ENCODE data around the gene KMT2A. TPM values are rescaled to one million over a fixed set of nuclear protein-coding genes. Genes with fewer than 3 reads are reported as not detected.

Gene KMT2A
- total RNA-seq, 1 experiment from 2014 or later: 52.0 TPM

GRCh38 chr11:118417801-118418200 is 18.5 kb upstream of the KMT2A start:
- POLR2A ChIA-PET: interaction anchor here (0.7 to 3.2 kb wide), 6 partner anchors 9 to 20 kb away, joined by 3 to 12 read pairs (median 4); partner anchors contain the start of gene KMT2A
- no peak overlapping the region for H3K27ac Mint-ChIP-seq (ENCODE audit: low read depth, unreplicated experiment)
- TF ChIP-seq, protein P1, sequence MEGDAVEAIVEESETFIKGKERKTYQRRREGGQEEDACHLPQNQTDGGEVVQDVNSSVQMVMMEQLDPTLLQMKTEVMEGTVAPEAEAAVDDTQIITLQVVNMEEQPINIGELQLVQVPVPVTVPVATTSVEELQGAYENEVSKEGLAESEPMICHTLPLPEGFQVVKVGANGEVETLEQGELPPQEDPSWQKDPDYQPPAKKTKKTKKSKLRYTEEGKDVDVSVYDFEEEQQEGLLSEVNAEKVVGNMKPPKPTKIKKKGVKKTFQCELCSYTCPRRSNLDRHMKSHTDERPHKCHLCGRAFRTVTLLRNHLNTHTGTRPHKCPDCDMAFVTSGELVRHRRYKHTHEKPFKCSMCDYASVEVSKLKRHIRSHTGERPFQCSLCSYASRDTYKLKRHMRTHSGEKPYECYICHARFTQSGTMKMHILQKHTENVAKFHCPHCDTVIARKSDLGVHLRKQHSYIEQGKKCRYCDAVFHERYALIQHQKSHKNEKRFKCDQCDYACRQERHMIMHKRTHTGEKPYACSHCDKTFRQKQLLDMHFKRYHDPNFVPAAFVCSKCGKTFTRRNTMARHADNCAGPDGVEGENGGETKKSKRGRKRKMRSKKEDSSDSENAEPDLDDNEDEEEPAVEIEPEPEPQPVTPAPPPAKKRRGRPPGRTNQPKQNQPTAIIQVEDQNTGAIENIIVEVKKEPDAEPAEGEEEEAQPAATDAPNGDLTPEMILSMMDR (IDR thresholded peaks at IDR 0.05; ENCODE audit: unreplicated experiment): no peak
- no peak overlapping the region for H3K4me3 Mint-ChIP-seq (ENCODE audit: unreplicated experiment)
- no peak for DNase-seq (ENCODE audit: unreplicated experiment)
- H3K27me3 Mint-ChIP-seq (ENCODE audit: insufficient read depth, unreplicated experiment): no peaks in the 10 kb centered on the region
- H3K4me1 Mint-ChIP-seq (ENCODE audit: insufficient read depth, unreplicated experiment): no peaks in the 10 kb centered on the region
- no peaks in the 10 kb centered on the region for H3K36me3 Mint-ChIP-seq (ENCODE audit: insufficient read depth, unreplicated experiment)
- CTCF ChIA-PET: interaction anchor here (0.8 to 1.9 kb wide), 2 partner anchors 71 to 246 kb away, joined by 3 to 4 read pairs; no protein-coding TSS in a partner anchor
- no peaks in the 10 kb centered on the region for H3K9me3 Mint-ChIP-seq (ENCODE audit: unreplicated experiment)
- intact Hi-C loops (cut with micrococcal nuclease): no loop called here
- no TSS peak for BruUV-seq (replicated peaks)

- BruUV-seq (replicated peaks): no TSS peak
- Mint-ChIP-seq H3K9me3 (ENCODE audit: unreplicated experiment) (no peaks in the 10 kb centered on the region), H3K27ac (ENCODE audit: low read depth, unreplicated experiment) (no peak overlapping the region), H3K4me3 (ENCODE audit: unreplicated experiment) (no peak overlapping the region), H3K36me3 (ENCODE audit: insufficient read depth, unreplicated experiment) (no peaks in the 10 kb centered on the region), H3K4me1 (ENCODE audit: insufficient read depth, unreplicated experiment) (no peaks in the 10 kb centered on the region), H3K27me3 (ENCODE audit: insufficient read depth, unreplicated experiment) (no peaks in the 10 kb centered on the region)
- POLR2A ChIA-PET: interaction anchor here (0.7 to 3.2 kb wide), 7 partner anchors 10 to 55 kb away, joined by 3 to 12 read pairs (median 3); partner anchors contain the start of gene KMT2A
- TF ChIP-seq, protein P1 (IDR thresholded peaks at IDR 0.05; ENCODE audit: unreplicated experiment): no peak
- DNase-seq (ENCODE audit: unreplicated experiment): no peak
- CTCF ChIA-PET: interaction anchor here (0.8 to 1.9 kb wide), 2 partner anchors 70 to 247 kb away, joined by 3 to 4 read pairs; no protein-coding TSS in a partner anchor
- intact Hi-C loops (cut with micrococcal nuclease): no loop called here
Observed at GRCh38 chr11:118418766-118419165, 17.5 kb upstream of the KMT2A start.

DNA sequence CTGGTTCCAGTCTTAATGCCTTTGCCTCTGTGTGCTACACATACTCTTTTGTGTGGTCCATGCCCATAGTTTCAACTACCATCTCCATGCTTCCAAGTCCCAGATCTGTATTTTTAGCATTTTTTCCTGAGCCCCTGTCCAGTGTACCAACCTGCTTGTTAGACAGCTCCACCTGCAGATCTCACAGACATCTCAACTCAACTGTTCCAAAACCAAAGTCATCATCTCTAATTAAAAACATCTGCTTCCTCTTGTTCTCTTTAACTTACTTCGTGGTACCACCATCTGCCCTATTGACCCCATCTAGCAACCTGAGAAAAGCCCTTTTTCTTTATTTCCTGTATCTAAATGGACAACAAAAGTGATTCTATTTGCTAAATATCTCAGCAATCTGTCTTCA is 8.6 kb upstream of the KMT2A start:
- Mint-ChIP-seq H3K4me1 (ENCODE audit: insufficient read depth, unreplicated experiment) (peaks cover 11% of the 10 kb centered on the region), H3K4me3 (ENCODE audit: unreplicated experiment) (no peak overlapping the region), H3K27ac (ENCODE audit: low read depth, unreplicated experiment) (no peak overlapping the region), H3K9me3 (ENCODE audit: unreplicated experiment) (no peaks in the 10 kb centered on the region), H3K27me3 (ENCODE audit: insufficient read depth, unreplicated experiment) (no peaks in the 10 kb centered on the region), H3K36me3 (ENCODE audit: insufficient read depth, unreplicated experiment) (no peaks in the 10 kb centered on the region)
- intact Hi-C loops (cut with micrococcal nuclease): no loop called here
- ChIA-PET CTCF (interaction anchor here (0.6 to 1.3 kb wide), 4 partner anchors 10 to 1544 kb away, joined by 3 read pairs; no protein-coding TSS in a partner anchor), POLR2A (interaction anchor here (0.7 to 5.9 kb wide), 3 partner anchors 8 to 21 kb away, joined by 4 to 38 read pairs (median 5); partner anchors contain the start of gene KMT2A)
- TF ChIP-seq, protein P1 (IDR thresholded peaks at IDR 0.05; ENCODE audit: unreplicated experiment): no peak
- DNase-seq (ENCODE audit: unreplicated experiment): no peak
- no TSS peak for BruUV-seq (replicated peaks)

- H3K27me3 Mint-ChIP-seq (ENCODE audit: insufficient read depth, unreplicated experiment): no peaks in the 10 kb centered on the region
- no TSS peak for BruUV-seq (replicated peaks)
- intact Hi-C loops (cut with micrococcal nuclease): no loop called here
- H3K4me1 Mint-ChIP-seq (ENCODE audit: insufficient read depth, unreplicated experiment): peaks cover 15% of the 10 kb centered on the region
- POLR2A ChIA-PET: interaction anchor here (0.6 to 0.7 kb wide), 3 partner anchors 10 to 538 kb away, joined by 3 read pairs; no protein-coding TSS in a partner anchor
- DNase-seq (ENCODE audit: unreplicated experiment): no peak
- CTCF ChIA-PET: interaction anchor here (0.6 to 2.0 kb wide), 3 partner anchors 9 to 611 kb away, joined by 3 to 6 read pairs (median 4); no protein-coding TSS in a partner anchor
- no peaks in the 10 kb centered on the region for H3K9me3 Mint-ChIP-seq (ENCODE audit: unreplicated experiment)
- no peaks in the 10 kb centered on the region for H3K36me3 Mint-ChIP-seq (ENCODE audit: insufficient read depth, unreplicated experiment)
- no peak overlapping the region for H3K27ac Mint-ChIP-seq (ENCODE audit: low read depth, unreplicated experiment)
- TF ChIP-seq, protein P1 (IDR thresholded peaks at IDR 0.05; ENCODE audit: unreplicated experiment): no peak
- no peak overlapping the region for H3K4me3 Mint-ChIP-seq (ENCODE audit: unreplicated experiment)
Observed at GRCh38 chr11:118430956-118431355, 5.3 kb upstream of the KMT2A start.

Data from MCF 10A (cell line).